ENCODE data around the gene CYB5R3. TPM values are rescaled to one million over a fixed set of nuclear protein-coding genes. Genes with fewer than 3 reads are reported as not detected.

Gene CYB5R3
- total and polyA plus RNA-seq, 2 donors (not counting 1 experiment from before 2014, with no cell fraction given): 82.1 to 298 TPM

DNA sequence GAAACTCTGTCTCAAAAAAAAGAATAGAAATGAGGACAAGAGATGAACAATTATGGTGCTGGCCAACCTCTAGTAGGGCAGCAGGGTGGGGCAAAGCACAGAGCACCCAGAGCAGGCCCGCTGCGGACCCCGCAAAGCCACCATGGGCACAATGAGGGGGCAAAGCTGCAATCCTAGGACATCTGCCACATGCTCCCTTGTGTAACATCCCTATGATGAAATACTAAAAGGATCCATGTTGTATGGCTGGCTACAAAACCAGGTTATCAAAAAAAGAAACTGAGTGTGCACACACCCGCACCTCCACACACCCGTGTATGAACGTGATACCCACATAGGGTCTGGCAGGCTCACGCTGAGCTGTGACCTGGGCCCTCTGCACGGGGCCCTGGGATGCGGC is 16.2 kb downstream of the CYB5R3 start:
- H3K9ac ChIP-seq (ENCODE audit: insufficient read depth, low read length): no peak overlapping the region
- H3K4me1 ChIP-seq (ENCODE audit: control insufficient read depth, extremely low read depth, insufficient read depth, low read length): peaks cover 11% of the 10 kb centered on the region
- H3K4me3 ChIP-seq (replicated peaks in 1 of 4; ENCODE audit: control extremely low read depth in 1 of 4, insufficient read depth in 1 of 4, low read depth in 3 of 4, low read length in 4 of 4): no peak overlapping the region
- no peak overlapping the region for H3K4me2 ChIP-seq (ENCODE audit: extremely low read depth, insufficient read depth, low read length)
- H3K36me3 ChIP-seq (ENCODE audit: control insufficient read depth, insufficient read depth, low read length): peaks cover 33% of the 10 kb centered on the region
- H3K79me2 ChIP-seq (ENCODE audit: control insufficient read depth, insufficient read depth, low read length): peaks cover 29% of the 10 kb centered on the region
- TF ChIP-seq, protein P1, sequence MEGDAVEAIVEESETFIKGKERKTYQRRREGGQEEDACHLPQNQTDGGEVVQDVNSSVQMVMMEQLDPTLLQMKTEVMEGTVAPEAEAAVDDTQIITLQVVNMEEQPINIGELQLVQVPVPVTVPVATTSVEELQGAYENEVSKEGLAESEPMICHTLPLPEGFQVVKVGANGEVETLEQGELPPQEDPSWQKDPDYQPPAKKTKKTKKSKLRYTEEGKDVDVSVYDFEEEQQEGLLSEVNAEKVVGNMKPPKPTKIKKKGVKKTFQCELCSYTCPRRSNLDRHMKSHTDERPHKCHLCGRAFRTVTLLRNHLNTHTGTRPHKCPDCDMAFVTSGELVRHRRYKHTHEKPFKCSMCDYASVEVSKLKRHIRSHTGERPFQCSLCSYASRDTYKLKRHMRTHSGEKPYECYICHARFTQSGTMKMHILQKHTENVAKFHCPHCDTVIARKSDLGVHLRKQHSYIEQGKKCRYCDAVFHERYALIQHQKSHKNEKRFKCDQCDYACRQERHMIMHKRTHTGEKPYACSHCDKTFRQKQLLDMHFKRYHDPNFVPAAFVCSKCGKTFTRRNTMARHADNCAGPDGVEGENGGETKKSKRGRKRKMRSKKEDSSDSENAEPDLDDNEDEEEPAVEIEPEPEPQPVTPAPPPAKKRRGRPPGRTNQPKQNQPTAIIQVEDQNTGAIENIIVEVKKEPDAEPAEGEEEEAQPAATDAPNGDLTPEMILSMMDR (conservative IDR thresholded peaks at IDR 0.05 in 1 of 2, IDR thresholded peaks at IDR 0.05 in 1 of 2; ENCODE audit: low read depth in 1 of 2, low read length in 2 of 2): no peak
- no peak for TF ChIP-seq EZH2 (IDR thresholded peaks at IDR 0.05; ENCODE audit: low read length, missing control alignments)
- H3K27me3 ChIP-seq (ENCODE audit: control insufficient read depth, insufficient read depth, low read length): no peaks in the 10 kb centered on the region
- H3K9me3 ChIP-seq (ENCODE audit: control insufficient read depth, insufficient read depth, low read depth, low read length): no peaks in the 10 kb centered on the region
- DNase-seq (ENCODE audit: low read depth in 2 of 2): no peak
- H4K20me1 ChIP-seq (ENCODE audit: control insufficient read depth, extremely low read depth, insufficient read depth, low read length): peaks cover 2% of the 10 kb centered on the region
- H3K27ac ChIP-seq (ENCODE audit: insufficient read depth, low read length): no peak overlapping the region
- H2AFZ ChIP-seq (ENCODE audit: low read length): no peak overlapping the region

DNA sequence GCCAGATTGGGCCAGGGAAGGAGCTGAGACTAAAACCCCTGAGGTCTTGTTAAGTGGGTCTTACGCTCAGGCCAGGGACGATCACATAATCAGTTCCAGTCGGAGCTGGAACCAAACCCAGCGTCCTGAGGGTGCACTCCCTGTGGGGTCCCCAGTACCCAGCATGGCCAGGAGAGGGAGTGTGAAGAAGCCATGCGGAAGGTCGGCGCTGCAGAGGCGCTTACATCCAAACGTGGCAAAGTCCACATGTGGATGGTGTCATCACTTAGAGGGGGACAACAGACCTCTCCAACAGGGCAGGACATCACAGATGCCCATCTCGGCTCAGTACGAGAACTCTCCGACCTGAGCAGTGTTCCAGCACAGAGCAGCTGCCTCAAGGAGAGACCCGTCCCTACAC is 17.1 kb downstream of the CYB5R3 start:
- Histone ChIP-seq H3K27ac (ENCODE audit: insufficient read depth, low read length) (no peak overlapping the region), H3K9ac (ENCODE audit: insufficient read depth, low read length) (no peak overlapping the region), H3K79me2 (ENCODE audit: control insufficient read depth, insufficient read depth, low read length) (peaks cover 21% of the 10 kb centered on the region), H3K4me2 (ENCODE audit: extremely low read depth, insufficient read depth, low read length) (no peak overlapping the region), H3K27me3 (ENCODE audit: control insufficient read depth, insufficient read depth, low read length) (no peaks in the 10 kb centered on the region), H3K4me1 (ENCODE audit: control insufficient read depth, extremely low read depth, insufficient read depth, low read length) (peaks cover 11% of the 10 kb centered on the region), H3K4me3 (replicated peaks in 1 of 4; ENCODE audit: control extremely low read depth in 1 of 4, insufficient read depth in 1 of 4, low read depth in 3 of 4, low read length in 4 of 4) (no peak overlapping the region), H3K36me3 (ENCODE audit: control insufficient read depth, insufficient read depth, low read length) (peaks cover 36% of the 10 kb centered on the region), H3K9me3 (ENCODE audit: control insufficient read depth, insufficient read depth, low read depth, low read length) (no peaks in the 10 kb centered on the region), H2AFZ (ENCODE audit: low read length) (no peak overlapping the region), H4K20me1 (ENCODE audit: control insufficient read depth, extremely low read depth, insufficient read depth, low read length) (peaks cover 2% of the 10 kb centered on the region)
- no peak for DNase-seq (ENCODE audit: low read depth in 2 of 2)
- TF ChIP-seq, protein P1 (conservative IDR thresholded peaks at IDR 0.05 in 1 of 2, IDR thresholded peaks at IDR 0.05 in 1 of 2; ENCODE audit: low read depth in 1 of 2, low read length in 2 of 2): peak; percentile 12 to 29
- TF ChIP-seq EZH2 (IDR thresholded peaks at IDR 0.05; ENCODE audit: low read length, missing control alignments): no peak

DNA sequence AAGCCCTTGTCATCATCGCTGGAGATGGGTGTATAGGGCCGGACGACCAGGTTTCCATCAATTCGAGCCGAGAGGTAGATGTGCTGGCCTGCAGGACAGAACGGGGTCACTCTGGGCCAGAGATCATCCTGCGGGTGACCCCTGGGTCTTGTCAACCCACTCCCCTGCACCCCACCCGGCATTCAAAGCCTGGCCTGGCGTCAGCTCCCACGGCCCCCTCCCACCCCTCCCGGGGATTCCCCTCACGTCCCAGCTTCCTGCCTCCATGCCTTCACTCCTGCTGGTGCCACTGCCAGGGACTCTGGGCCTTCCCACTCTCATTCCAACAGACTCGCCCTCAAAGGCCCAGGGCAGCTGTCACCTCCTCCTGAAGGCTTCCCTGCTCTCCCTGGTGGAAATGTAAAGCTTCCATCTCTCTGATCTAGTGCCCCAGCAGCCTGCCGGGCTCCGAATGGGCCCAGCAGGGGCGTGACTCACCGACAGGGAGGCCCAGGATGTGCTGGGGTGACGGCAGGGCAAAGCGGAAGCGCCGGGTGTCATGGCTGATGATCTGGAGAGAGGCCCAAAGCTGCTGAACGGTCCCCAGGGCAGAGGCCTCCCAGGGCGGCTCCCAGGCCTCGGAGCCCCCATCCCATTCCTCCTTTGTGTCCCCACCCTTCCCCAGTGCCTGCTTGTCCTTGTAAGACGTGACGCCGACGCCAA is 18.1 kb downstream of the CYB5R3 start:
- H3K9me3 ChIP-seq (ENCODE audit: control insufficient read depth, insufficient read depth, low read depth, low read length): no peaks in the 10 kb centered on the region
- H4K20me1 ChIP-seq (ENCODE audit: control insufficient read depth, extremely low read depth, insufficient read depth, low read length): peaks cover 2% of the 10 kb centered on the region
- DNase-seq (ENCODE audit: low read depth in 2 of 2): no peak
- H3K4me2 ChIP-seq (ENCODE audit: extremely low read depth, insufficient read depth, low read length): no peak overlapping the region
- no peak for TF ChIP-seq EZH2 (IDR thresholded peaks at IDR 0.05; ENCODE audit: low read length, missing control alignments)
- TF ChIP-seq, protein P1 (conservative IDR thresholded peaks at IDR 0.05 in 1 of 2, IDR thresholded peaks at IDR 0.05 in 1 of 2; ENCODE audit: low read depth in 1 of 2, low read length in 2 of 2): no peak
- H3K27me3 ChIP-seq (ENCODE audit: control insufficient read depth, insufficient read depth, low read length): no peaks in the 10 kb centered on the region
- H3K9ac ChIP-seq (ENCODE audit: insufficient read depth, low read length): peak overlapping the region; percentile 16
- H3K4me1 ChIP-seq (ENCODE audit: control insufficient read depth, extremely low read depth, insufficient read depth, low read length): peaks cover 7% of the 10 kb centered on the region
- no peak overlapping the region for H2AFZ ChIP-seq (ENCODE audit: low read length)
- no peak overlapping the region for H3K4me3 ChIP-seq (replicated peaks in 1 of 4; ENCODE audit: control extremely low read depth in 1 of 4, insufficient read depth in 1 of 4, low read depth in 3 of 4, low read length in 4 of 4)
- peaks cover 11% of the 10 kb centered on the region for H3K79me2 ChIP-seq (ENCODE audit: control insufficient read depth, insufficient read depth, low read length)
- H3K36me3 ChIP-seq (ENCODE audit: control insufficient read depth, insufficient read depth, low read length): peaks cover 42% of the 10 kb centered on the region
- no peak overlapping the region for H3K27ac ChIP-seq (ENCODE audit: insufficient read depth, low read length)
